Endometrium (tissue), 2 donors: ENCODE data around the gene TEX264.
"Not testable (repeated sequence)": the region's sequence is repeated elsewhere in the genome, so short reads cannot be mapped to it uniquely, and the experiment has no call there.

Source experiments
- FAIRE-seq: peaks from 2 replicates; lab custom pipeline; 2012; peaks lifted over from hg19 to GRCh38; lab: Jason Lieb, UNC
- donor health status: control.
- donor health status: control.

The TEX264 gene, protein sequence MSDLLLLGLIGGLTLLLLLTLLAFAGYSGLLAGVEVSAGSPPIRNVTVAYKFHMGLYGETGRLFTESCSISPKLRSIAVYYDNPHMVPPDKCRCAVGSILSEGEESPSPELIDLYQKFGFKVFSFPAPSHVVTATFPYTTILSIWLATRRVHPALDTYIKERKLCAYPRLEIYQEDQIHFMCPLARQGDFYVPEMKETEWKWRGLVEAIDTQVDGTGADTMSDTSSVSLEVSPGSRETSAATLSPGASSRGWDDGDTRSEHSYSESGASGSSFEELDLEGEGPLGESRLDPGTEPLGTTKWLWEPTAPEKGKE

DNA sequence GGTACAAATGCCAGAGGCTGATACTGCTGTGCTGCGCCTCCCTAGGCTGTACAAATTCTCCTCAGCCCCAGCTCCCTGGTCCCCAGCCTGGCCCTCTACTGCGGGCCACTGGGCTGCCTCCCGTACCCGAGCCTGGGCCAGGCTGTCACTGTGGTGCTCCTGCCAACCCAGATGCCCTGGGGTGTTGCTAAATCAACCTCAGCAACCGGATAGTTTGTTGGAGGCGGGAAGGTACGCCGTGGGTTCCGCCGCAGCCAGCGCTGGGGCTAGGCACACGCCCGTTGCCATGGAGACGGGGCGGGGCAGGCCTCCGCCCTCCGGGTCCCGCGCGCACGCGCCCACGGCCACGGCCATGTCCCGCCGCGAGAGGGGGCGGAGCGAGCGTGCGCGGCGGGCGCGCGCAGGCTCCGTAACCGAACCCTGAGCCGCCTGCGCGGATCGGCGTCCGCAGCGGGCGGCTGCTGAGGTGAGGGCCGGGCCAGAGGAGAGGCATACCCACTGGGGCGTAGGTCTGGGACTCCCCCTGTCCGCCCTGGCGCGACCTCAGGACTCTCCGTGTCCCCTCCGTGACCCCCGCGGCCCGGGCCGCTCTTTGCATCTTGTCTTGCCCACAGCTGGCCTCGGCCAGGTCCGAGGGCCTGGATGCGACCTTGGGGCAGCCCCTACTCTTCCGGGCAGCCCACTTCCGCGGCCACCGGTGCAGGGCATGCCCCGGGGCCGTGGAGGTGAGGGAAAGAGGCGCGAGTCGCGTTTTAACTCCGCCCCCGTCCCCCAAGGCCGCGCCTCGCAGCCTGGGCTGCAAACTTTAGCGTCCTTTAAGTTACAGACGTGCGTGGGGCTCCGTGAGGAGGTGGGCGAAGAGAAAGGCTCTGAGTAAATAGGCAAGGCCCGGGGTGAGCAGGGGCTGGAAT is at the start of gene TEX264:
Gene TEX264, plus strand, starts transcription at position 430 of the 911 bp plus-strand sequence. CDS start 3,053 bp downstream, outside the sequence.
- FAIRE-seq = no peak

DNA sequence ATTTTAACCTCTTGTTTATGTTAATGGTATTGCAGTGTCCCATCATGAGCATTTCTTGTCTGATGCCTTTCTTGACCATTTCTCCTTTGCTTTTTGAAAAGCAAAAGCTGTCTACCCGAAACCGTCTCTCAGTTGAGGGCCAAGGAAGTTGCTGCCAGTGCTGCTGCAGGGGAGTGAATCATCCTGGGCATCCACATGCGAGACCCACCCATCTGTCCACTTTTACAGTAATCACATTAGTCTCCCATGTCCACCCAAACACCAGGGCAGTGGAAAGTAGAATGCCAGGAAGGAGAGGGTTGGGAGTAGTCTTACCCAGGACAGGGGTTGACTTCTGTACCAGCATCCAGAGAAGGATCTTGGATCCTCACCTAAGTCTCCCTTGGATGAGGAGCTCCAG is 48.6 kb upstream of the TEX264 start:
- FAIRE-seq = no peak

DNA sequence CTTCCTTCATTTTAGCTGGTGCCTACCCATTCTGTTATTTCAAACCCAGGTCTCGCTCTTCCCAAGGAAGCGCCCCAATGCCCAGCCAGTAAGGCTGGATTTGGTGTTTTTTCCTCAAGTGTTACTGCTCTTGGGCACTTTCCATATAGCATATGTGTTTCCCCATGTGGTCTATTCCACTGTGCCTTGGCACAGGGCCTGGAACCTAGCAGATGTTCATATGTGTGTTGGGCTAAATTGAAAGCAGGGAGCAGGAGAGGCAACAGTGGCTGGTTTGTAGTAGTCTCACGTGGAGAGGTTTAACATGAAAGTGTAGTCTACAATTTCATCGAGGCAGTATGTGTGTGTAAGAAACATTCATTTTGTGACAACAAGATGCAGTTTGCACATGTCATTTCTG is 48.2 kb upstream of the TEX264 start:
- no peak for FAIRE-seq

DNA sequence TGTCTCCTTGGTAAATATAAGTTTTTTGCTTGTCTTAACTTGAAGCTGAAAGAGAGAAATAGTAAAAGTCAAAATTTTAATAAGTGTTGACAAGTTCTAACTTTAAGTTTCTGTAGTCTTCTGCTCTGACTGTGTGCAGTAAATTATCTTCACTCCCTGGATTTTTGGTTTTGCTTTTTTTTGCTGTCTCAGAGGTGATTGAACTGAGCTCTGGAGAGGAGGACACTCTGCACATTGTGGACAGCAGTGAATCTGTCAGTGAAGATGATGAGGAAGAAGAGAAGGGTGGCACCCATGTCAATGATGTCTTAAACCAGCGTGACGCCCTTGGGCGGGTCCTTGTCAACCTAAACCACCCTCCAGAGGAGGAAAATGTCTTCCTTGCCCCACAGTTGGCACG is 40.5 kb upstream of the TEX264 start:
- no peak for FAIRE-seq

DNA sequence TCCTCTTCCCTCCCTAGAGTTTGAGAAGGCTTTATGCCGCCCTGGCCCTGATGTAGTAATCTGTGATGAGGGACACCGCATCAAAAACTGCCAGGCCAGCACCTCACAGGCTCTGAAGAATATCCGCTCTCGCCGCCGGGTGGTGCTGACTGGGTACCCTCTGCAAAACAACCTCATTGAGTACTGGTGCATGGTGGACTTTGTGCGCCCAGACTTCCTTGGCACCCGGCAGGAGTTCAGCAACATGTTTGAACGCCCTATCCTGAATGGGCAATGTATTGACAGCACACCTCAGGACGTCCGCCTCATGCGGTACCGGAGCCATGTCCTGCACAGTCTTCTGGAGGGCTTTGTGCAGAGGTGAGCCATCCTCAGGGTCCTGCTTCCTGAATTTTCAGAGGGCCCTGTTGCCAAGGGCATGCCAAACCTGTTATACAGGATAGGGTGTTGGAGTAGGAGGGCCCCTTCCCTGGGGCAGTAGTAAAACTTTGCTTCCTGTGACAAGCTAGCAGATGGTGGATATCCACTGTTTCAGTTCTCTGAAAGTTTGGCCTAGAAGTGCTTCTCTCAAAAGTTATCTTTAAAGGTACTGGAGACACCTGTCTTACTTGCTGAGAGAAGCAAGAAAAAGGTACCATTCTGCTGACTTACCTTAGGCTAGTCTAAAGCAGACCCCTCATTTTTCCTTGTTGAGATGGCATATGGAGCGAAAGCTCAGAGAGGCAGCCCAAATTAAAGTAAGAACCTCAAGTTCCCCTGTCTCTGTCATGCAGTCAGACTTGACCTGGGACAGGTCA is 33.7 kb upstream of the TEX264 start:
- FAIRE-seq = no peak

DNA sequence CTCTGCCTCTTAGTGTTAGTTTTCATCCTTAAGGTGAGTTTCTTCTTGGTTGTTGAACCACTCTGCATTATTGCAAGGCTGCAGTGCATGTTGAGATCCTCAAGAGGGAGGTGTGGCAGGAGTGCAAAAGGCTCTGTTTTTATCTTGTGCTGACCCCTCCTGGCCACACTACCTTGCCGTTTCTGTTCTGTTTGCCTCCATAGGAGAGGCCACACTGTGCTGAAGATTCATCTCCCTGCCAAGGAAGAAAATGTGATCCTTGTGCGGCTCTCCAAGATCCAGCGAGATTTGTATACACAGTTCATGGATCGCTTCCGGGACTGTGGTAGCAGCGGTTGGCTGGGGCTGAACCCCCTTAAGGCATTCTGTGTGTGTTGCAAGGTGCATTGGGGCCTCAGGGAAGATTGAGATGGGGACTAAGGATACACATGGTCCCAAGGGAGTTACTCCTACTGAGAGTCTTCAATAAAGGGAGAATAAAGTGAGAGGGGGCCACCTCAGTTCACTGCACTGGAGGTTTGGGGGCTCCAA is 33.0 kb upstream of the TEX264 start:
- no peak for FAIRE-seq

DNA sequence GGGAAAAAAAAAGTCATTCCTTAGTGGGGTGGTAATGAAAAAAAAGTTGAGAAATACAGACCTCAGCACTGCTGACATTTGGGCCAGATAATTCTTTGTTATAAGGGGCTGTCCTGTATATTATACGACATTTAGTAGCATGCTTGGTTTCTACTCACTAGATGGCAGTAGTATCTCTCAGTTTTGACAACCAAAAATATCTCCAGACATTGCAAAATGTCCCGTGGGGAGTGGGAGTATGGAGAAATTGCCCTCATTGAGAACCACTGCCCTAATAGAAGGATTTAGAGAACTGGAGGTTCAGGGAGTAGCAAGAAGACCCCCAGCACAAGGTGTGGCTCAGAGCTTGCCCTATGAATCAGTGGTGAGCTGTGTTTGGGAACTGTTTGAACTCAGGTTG is 28.6 kb upstream of the TEX264 start:
- FAIRE-seq = no peak

DNA sequence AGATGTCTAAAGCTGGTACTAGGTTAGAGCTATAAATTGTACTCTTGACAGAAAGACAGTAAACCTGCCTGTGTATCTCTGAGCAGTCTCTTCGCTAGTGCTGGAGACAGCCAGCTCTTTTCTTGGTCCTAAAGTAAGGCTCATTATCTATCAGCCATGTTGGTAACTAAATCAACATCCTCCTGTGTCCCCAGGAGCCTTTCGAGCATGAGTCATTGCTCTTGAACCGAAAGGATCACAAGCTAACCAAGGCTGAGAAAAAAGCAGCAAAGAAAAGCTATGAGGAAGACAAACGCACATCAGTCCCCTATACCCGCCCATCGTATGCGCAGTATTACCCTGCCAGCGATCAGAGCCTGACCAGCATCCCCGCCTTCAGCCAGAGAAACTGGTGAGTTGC is 25.0 kb upstream of the TEX264 start:
- no peak for FAIRE-seq

DNA sequence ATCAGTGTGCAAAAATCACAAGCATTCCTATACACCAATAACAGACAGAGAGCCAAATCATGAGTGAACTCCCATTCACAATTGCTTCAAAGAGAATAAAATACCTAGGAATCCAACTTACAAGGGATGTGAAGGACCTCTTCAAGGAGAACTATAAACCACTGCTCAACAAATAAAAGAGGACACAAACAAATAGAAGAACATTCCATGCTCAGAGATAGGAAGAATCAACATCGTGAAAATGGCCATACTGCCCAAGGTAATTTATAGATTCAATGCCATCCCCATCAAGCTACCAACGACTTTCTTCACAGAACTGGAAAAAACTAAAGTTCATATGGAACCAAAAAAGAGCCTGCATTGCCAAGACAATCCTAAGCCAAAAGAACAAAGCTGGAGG is 18.9 kb upstream of the TEX264 start:
- FAIRE-seq = not testable (repeated sequence)

DNA sequence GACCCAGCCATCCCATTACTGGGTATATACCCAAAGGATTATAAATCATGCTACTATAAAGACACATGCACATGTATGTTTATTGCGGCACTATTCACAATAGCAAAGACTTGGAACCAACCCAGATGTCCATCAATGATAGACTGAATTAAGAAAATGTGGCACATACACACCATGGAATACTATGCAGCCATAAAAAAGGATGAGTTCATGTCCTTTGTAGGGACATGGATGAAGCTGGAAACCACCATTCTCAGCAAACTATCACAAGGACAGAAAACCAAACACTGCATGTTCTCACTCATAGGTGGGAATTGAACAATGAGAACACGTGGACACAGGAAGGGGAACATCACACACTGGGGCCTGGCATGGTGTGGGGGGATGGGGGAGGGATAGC is 17.6 kb upstream of the TEX264 start:
- FAIRE-seq = not testable (repeated sequence)

DNA sequence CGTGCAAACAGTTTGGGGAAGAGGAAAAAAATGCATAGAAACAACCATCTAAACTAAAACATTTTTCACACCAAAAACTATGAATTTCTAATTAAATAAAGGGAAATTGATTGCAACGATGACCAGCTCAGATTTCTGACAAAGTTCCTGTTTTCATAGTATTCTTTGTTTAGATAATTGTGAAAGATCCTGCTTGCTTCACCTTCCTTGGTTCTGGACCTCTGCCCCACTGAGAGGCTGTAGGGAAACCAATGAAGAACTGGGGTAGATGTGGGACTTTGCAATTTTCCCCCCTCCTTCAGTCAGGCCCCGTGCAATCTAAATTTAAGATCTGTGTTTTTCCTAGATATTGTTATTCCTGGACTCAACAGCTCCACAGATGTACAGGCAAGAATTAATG is 13.8 kb upstream of the TEX264 start:
- FAIRE-seq = no peak

DNA sequence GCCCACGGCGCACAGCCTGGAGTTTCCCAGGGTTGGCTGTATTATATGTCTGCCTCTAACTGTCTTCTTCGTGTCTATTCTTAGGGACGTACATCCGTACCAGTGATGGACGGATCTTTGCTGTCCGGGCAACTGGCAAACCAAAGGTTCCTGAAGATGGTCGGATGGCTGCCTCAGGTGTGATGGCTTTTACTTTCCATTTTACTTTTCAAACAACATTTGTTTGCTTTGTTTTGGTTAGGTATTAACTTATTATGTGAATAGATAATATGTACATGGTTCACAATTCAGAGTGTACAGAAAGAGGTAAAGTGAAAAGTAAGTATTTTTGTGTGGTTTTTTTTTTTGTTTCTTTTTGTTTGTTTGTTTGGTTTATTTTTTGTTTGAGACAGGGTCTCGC is 11.1 kb upstream of the TEX264 start:
- FAIRE-seq = no peak

DNA sequence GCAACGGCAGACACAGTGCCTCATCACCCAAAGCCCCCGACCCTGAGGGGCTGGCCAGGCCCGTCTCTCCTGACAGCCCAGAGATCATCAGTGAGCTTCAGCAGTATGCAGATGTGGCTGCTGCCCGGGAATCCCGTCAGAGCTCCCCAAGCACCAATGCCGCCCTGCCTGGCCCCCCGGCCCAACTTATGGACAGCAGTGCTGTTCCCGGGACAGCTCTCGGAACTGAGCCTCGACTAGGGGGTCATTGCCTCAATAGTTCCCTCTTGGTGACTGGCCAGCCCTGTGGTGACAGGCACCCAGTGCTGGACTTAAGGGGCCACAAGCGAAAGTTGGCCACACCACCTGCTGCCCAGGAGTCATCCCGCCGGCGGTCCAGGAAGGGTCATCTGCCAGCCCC is 8.6 kb upstream of the TEX264 start:
- FAIRE-seq = no peak

DNA sequence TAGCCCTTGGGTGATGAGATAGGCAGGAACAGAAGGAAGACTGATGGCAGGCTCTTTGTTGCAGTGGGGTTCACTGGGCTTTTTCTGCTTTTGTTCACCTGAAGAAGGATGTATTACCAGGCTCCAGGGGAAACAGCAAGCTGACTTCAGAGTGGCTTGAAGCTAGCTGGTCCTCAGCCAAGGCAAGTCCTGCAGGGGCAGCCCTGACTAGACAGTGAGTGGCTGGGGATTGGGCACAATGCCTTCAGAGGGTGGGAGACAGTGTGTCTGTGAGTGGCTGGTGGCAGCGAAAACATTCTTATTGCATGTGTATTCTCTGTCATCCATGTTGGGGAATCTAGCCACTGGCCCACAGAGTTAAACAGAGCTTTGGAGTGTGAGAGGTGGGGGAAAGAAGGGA is 2.3 kb upstream of the TEX264 start:
- no peak for FAIRE-seq

DNA sequence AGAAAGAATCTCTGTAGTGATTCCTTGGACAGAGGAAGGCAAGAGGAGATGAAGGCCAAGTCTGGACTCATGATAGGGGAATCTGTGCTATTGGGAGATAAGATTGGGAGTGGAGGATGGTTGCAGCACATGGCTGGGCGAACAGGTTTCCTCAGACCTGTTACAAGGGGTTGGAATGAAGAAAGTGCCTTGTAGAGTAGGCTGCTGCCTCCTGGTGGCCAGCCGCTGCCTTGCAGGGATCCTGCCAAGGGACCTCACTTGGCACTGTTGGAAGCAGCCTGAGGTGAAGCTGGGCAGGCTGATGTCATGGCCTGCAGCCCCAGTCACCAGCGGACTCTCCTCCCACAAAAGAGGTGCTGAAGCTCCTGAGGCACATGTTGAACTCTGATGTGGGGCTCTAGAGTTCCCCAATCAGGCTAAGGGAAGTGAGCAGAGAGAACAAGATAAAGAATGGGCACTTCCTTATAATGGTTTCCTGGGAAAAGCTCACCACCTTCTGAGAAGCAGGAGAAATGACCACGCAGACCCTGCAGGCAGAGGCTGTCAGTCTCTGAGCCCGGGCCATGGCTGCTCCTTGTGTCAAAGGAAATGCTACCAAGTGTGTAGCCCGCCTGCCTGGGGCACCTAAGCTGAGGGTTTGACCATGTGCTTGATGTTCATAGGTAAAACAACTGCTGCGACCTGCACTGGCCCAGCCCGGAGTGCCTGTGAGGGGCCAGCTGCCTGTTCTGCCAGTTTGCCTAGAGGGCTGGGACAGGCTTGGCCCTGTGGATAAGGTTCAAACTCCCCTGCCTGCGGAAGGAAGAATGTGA is 1.6 kb upstream of the TEX264 start:
- no peak for FAIRE-seq

DNA sequence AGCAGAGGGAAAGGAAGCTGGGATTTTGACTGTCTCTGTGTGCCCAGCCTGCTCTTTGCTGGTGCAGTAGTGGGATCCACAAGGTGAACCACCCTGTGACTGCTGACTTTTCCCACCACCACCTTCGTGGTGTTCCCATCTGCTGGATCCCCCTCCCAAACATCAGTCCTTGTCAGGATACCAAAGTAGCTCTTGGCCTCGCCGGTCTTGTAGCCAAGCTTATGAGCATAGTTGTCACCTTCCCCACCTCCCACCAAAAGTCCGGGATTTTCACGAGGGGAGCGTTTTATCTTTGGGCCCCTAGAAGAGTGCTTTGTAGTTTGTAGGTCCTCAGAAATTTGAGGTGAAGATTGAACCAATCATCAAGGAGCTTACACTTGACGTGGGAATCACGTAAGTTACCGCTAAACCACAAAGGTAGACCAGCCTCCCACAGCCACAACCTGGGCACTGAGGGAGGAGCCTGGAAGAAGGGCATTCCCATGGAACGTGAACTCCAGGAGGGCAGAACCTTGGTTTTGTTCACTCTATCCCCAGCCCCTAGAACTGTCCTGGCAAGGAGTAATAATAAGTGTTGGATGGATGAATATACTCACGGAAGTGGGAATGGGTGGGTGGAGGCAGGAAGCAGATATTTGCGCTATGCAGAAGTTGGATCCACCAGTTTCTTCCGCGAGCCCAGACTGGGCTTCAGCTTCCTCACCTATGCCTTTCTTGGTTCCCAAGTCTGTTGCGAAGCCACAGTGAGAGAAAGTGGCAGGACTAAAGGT is 814 bp upstream of the TEX264 start:
- FAIRE-seq = no peak

DNA sequence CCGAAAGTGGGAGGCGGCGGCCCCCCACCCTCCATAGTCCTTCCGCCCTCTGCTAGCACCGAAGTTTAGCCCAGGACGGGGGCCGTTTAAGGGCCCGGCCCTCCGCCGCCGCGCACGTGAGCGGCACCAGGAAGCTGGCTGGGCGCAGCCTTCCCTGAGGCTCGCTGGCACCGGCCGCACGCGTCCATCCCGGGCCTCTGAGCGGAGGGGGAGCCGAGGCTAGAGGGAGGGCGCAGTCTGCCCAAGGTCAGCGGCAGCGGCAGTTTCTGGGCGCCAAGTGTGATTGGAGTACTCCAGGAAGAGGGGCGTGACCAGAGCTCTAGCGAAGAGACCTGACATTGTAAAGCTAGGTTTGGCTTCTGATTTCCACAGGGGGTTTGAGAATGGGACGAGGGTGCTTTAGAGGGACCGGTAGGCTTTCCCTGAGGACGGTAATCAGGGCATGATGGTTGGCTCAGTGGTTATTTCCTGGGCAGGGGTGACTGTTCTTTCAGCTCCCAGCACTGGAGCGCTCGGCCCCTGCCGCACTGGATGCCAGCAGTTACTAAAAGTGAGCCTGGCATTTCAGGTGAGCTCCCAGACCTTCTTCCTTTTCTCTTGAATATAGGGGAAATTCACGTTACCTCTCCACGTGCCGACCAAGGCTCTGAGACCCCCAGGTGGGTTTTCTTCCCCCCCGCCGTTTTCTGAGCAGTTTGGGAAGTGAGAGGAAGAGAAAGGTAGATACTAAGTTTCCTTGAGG is 853 bp downstream of the TEX264 start:
- FAIRE-seq = no peak

DNA sequence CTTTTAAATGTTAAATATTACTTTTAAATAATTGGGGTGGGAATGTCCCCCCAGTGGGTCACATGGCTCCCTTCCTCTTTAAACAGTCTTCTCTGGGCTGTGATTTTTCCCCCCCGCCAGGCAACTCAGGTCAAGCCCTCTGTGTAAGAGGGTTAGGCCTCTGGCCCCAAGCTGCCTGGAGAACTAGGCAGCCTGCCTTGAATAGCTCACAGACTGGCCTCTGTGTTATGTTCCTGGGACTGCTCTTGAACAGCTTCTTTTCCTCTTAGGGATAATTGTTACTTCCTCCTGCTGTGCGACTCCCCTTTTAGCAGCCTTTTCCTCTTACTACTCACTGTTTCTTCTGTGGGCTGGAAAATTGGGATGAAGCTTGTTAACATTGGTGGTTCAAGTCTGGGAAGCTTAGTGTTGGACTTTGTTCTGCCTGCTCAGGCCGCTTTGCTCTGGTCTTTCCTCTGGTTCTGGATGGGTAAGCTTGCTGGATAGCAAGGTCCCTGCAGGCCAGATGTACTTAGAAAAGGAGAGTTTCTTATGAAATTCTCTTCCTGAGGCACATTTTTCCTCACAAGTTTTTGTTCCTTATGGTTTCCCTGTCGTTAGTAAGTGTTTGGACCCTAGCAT is 2.2 kb downstream of the TEX264 start:
- FAIRE-seq = no peak
